ENCODE results near the gene RPN2. TPM values are rescaled to one million over a fixed set of nuclear protein-coding genes. Genes with fewer than 3 reads are reported as not detected.

Gene RPN2
- total RNA-seq, 1 experiment from 2014 or later = 257 TPM

DNA sequence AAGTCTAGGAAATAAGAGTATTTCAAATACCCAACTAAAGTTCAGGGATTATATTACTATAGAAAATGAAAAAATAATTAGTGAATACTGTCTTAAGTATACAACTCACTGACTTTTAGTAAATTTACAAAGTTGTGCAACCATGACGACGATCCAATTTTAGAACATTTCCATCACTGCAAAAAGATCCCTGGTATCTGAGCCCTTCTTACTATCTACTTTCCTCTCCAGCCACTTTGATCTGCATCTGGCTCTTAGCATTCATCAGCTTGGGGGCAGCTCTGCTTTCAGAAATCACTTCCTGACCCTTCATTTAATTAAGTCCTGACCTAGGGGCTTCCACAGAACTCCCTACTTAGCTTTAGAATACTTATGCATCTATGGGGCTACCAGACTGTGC is 45.2 kb upstream of the RPN2 start:
- no peak overlapping the region for H2AFZ ChIP-seq (ENCODE audit: low read length)
- no peaks in the 10 kb centered on the region for H3K36me3 ChIP-seq (ENCODE audit: low read depth, low read length)
- no peaks in the 10 kb centered on the region for H3K9me3 ChIP-seq (ENCODE audit: low read length)
- H3K27me3 ChIP-seq (ENCODE audit: low read length) = peaks cover 15% of the 10 kb centered on the region
- no peaks in the 10 kb centered on the region for H3K9me2 ChIP-seq (replicated peaks; ENCODE audit: low read length)
- no peak overlapping the region for H3K9ac ChIP-seq (ENCODE audit: low read length)
- no peaks in the 10 kb centered on the region for H4K20me1 ChIP-seq (ENCODE audit: low read length)
- H3K4me2 ChIP-seq (ENCODE audit: low read length) = no peak overlapping the region
- ChIA-PET POLR2A (ENCODE audit: unreplicated experiment) (interaction anchor here (0.7 kb wide), 1 partner anchor 62 kb away, joined by 3 read pairs; no protein-coding TSS in a partner anchor), CTCF (no interaction called here)
- intact Hi-C loops (cut with micrococcal nuclease) = no loop called here
- no peak overlapping the region for H3K4me3 ChIP-seq (ENCODE audit: low read length)
- H3K79me2 ChIP-seq (ENCODE audit: low read length) = no peaks in the 10 kb centered on the region
- no peaks in the 10 kb centered on the region for H3K4me1 ChIP-seq (ENCODE audit: insufficient read depth, low read length)
- H3K27ac ChIP-seq (ENCODE audit: low read length) = no peak overlapping the region
- no TSS peak for BruUV-seq (replicated peaks)
- no peak for DNase-seq
- TF ChIP-seq EZH2 (IDR thresholded peaks at IDR 0.05; ENCODE audit: low read length, unreplicated experiment) (no peak), EZH2phosphoT487 (IDR thresholded peaks at IDR 0.05; ENCODE audit: borderline replicate concordance, low read length) (no peak)
- TF ChIP-seq, protein P1, sequence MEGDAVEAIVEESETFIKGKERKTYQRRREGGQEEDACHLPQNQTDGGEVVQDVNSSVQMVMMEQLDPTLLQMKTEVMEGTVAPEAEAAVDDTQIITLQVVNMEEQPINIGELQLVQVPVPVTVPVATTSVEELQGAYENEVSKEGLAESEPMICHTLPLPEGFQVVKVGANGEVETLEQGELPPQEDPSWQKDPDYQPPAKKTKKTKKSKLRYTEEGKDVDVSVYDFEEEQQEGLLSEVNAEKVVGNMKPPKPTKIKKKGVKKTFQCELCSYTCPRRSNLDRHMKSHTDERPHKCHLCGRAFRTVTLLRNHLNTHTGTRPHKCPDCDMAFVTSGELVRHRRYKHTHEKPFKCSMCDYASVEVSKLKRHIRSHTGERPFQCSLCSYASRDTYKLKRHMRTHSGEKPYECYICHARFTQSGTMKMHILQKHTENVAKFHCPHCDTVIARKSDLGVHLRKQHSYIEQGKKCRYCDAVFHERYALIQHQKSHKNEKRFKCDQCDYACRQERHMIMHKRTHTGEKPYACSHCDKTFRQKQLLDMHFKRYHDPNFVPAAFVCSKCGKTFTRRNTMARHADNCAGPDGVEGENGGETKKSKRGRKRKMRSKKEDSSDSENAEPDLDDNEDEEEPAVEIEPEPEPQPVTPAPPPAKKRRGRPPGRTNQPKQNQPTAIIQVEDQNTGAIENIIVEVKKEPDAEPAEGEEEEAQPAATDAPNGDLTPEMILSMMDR (conservative IDR thresholded peaks at IDR 0.05; ENCODE audit: low read depth, low read length) = no peak
- H3F3A ChIP-seq (ENCODE audit: low read length, unreplicated experiment) = no peaks in the 10 kb centered on the region
- ATAC-seq = no peak

DNA sequence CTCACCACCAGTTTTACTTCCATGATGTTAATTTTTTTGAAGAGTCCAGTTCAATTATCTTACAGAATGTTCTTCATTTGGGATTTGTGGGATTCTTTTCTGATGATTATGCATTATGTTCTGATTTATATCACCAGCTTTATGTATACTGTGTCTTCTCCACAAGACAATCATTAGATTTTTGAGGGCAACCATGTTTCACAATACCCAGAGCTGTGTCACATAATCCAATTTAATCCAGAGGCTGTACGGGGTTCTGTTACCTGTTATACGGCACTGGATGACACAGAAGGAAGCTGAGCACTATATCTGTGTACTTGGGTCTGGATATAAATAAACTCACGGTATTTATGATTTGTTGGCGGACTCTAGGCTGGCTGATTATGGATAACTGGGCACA is 41.6 kb upstream of the RPN2 start:
- Histone ChIP-seq H3K9ac (ENCODE audit: low read length) (no peak overlapping the region), H3K4me1 (ENCODE audit: insufficient read depth, low read length) (no peaks in the 10 kb centered on the region), H3K27me3 (ENCODE audit: low read length) (peaks cover 11% of the 10 kb centered on the region), H3K4me3 (ENCODE audit: low read length) (no peak overlapping the region), H3K27ac (ENCODE audit: low read length) (no peak overlapping the region), H4K20me1 (ENCODE audit: low read length) (no peaks in the 10 kb centered on the region), H3F3A (ENCODE audit: low read length, unreplicated experiment) (no peaks in the 10 kb centered on the region), H3K9me3 (ENCODE audit: low read length) (no peaks in the 10 kb centered on the region), H3K4me2 (ENCODE audit: low read length) (no peak overlapping the region), H2AFZ (ENCODE audit: low read length) (no peak overlapping the region), H3K36me3 (ENCODE audit: low read depth, low read length) (no peaks in the 10 kb centered on the region), H3K79me2 (ENCODE audit: low read length) (no peaks in the 10 kb centered on the region), H3K9me2 (replicated peaks; ENCODE audit: low read length) (no peaks in the 10 kb centered on the region)
- intact Hi-C loops (cut with micrococcal nuclease) = no loop called here
- ChIA-PET POLR2A (ENCODE audit: unreplicated experiment) (no interaction called here), CTCF (no interaction called here)
- DNase-seq (no peak), ATAC-seq (no peak)
- no TSS peak for BruUV-seq (replicated peaks)
- no peak for TF ChIP-seq EZH2 (IDR thresholded peaks at IDR 0.05; ENCODE audit: low read length, unreplicated experiment)
- TF ChIP-seq, protein P1 (conservative IDR thresholded peaks at IDR 0.05; ENCODE audit: low read depth, low read length) = no peak
- TF ChIP-seq EZH2phosphoT487 (IDR thresholded peaks at IDR 0.05; ENCODE audit: borderline replicate concordance, low read length) = no peak

DNA sequence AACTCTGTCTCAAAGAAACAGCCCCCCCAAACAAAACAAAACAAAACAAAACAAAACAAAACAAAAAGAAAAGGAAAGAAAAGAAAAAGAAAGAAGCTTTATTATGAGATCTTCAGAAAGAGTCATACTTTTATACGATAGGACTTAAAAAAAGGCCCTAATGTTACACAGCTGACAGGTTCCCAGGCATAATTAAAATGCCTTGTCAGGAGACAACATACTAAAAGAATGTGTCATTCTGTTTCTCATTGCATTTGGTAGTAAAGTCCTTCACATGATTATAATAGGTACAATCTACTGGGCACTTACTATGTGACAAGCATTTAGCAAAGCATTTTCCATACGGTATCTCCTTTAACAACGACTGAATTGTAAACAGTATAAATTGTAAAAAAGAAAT is 36.4 kb upstream of the RPN2 start:
- no peak overlapping the region for H3K9ac ChIP-seq (ENCODE audit: low read length)
- H3K4me3 ChIP-seq (ENCODE audit: low read length) = no peak overlapping the region
- no peak overlapping the region for H3K4me2 ChIP-seq (ENCODE audit: low read length)
- ChIA-PET CTCF (interaction anchor here (0.6 kb wide), 1 partner anchor 11 kb away, joined by 6 read pairs; no protein-coding TSS in a partner anchor), POLR2A (ENCODE audit: unreplicated experiment) (no interaction called here)
- intact Hi-C loops (cut with micrococcal nuclease) = no loop called here
- no peak overlapping the region for H2AFZ ChIP-seq (ENCODE audit: low read length)
- no peaks in the 10 kb centered on the region for H3K27me3 ChIP-seq (ENCODE audit: low read length)
- H3K27ac ChIP-seq (ENCODE audit: low read length) = no peak overlapping the region
- no TSS peak for BruUV-seq (replicated peaks)
- TF ChIP-seq EZH2phosphoT487 (IDR thresholded peaks at IDR 0.05; ENCODE audit: borderline replicate concordance, low read length) (no peak), EZH2 (IDR thresholded peaks at IDR 0.05; ENCODE audit: low read length, unreplicated experiment) (no peak)
- TF ChIP-seq, protein P1 (conservative IDR thresholded peaks at IDR 0.05; ENCODE audit: low read depth, low read length) = no peak
- no peaks in the 10 kb centered on the region for H4K20me1 ChIP-seq (ENCODE audit: low read length)
- no peaks in the 10 kb centered on the region for H3K4me1 ChIP-seq (ENCODE audit: insufficient read depth, low read length)
- no peaks in the 10 kb centered on the region for H3K9me3 ChIP-seq (ENCODE audit: low read length)
- no peaks in the 10 kb centered on the region for H3K9me2 ChIP-seq (replicated peaks; ENCODE audit: low read length)
- H3K36me3 ChIP-seq (ENCODE audit: low read depth, low read length) = no peaks in the 10 kb centered on the region
- no peaks in the 10 kb centered on the region for H3F3A ChIP-seq (ENCODE audit: low read length, unreplicated experiment)
- ATAC-seq (no peak), DNase-seq (no peak)
- no peaks in the 10 kb centered on the region for H3K79me2 ChIP-seq (ENCODE audit: low read length)

Measured in PC-3 (cell line).